Mononuclear cell (primary cell): ENCODE results near the gene CD163L1. TPM values are rescaled to one million over a fixed set of nuclear protein-coding genes. Genes with fewer than 3 reads are reported as not detected.

Source experiments
- H3K27me3 ChIP-seq: 2 replicates; pipeline ENCODE4 v1.6.0; 2011; ENCODE audit warnings: low read length, control low read depth; ENCODE audit not compliant: insufficient read depth
- H3K4me1 ChIP-seq: 2 replicates; pipeline ENCODE4 v1.5.1; 2011; ENCODE audit warnings: mild to moderate bottlenecking, low read length, control low read depth; ENCODE audit not compliant: insufficient read depth
- H3K4me3 ChIP-seq: 2 replicates; pipeline ENCODE4 v1.5.1; 2011; ENCODE audit warnings: mild to moderate bottlenecking, low read length, moderate library complexity
- H3K9me3 ChIP-seq: 2 replicates; pipeline ENCODE4 v1.5.1; 2011; ENCODE audit warnings: low read depth, mild to moderate bottlenecking, control low read depth, low read length
- total RNA-seq: library from RNA; depleted of rRNA; stranded (reverse); fragments of >200 nt; gene quantifications from one replicate; pipeline ENCODE4 v1.2.3, GENCODE V29; 2012

The CD163L1 gene
- 0.63 TPM for total RNA-seq

GRCh38 chr12:7444076-7444475, at the start of gene CD163L1:
CD163L1 (minus strand) TSS chr12:7444153; CDS start chr12:7444127, 26 bp downstream.
- Histone ChIP-seq H3K9me3 (no peaks in the 10 kb centered on the region), H3K4me3 (no peak within 1 kb of the TSS), H3K4me1 (peaks cover 4% of the 10 kb centered on the region), H3K27me3 (peaks cover 31% of the 10 kb centered on the region)

- peaks cover 11% of the 10 kb centered on the region for H3K4me1 ChIP-seq
Observed at GRCh38 chr12:7493006-7493405, 49.1 kb upstream of the CD163L1 start.

DNA sequence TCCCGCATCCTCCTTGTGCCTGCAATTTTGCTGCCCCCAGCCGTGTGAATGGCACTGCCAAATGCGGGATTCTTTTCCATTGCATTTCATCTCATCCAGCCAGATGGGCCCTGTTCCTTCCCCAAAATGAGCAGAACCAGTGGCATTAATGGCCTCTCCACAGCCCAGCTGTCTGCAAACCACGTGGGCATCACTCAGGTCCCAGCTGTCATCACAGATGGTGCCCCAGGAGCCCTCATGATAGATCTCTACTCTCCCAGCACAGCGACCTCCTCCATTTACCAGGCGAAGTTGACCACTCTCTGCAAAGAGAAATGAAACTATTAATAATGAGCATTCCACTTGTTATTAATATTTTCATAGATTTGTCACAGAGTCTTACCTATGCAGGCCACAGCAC, 42.6 kb upstream of the CD163L1 start:
- Histone ChIP-seq H3K4me1 (no peaks in the 10 kb centered on the region), H3K4me3 (no peak overlapping the region), H3K9me3 (no peaks in the 10 kb centered on the region), H3K27me3 (no peaks in the 10 kb centered on the region)

More at GRCh38 chr12:7493006-7493405, 49.1 kb upstream of the CD163L1 start:
- Histone ChIP-seq H3K9me3 (no peaks in the 10 kb centered on the region), H3K4me3 (no peak overlapping the region), H3K27me3 (no peaks in the 10 kb centered on the region)

- Histone ChIP-seq H3K4me3 (no peak overlapping the region), H3K27me3 (no peaks in the 10 kb centered on the region), H3K4me1 (no peaks in the 10 kb centered on the region), H3K9me3 (no peaks in the 10 kb centered on the region)
Observed at GRCh38 chr12:7485095-7485494, 41.1 kb upstream of the CD163L1 start.

DNA sequence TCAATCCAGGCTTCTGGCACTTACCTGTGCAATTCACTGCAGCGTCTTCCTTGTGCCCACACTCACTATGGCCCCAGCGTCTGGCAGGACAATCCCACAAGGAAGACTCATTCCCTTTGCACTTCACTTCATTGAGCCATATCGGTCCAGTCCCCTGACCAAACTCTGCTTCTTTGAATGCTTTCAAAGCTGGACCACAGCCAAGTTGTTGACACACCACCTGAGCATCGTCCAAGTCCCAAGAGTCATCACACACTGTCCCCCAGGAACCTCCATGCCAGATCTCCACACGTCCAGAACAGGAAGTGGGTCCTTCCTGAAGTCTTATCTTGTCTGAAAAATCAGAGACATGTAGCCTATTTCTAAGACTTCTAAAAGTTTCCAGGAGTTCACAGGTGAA, 39.4 kb upstream of the CD163L1 start:
- H3K27me3 ChIP-seq, result no peaks in the 10 kb centered on the region
- H3K4me1 ChIP-seq, result no peaks in the 10 kb centered on the region
- no peaks in the 10 kb centered on the region for H3K9me3 ChIP-seq
- H3K4me3 ChIP-seq, result no peak overlapping the region

- Histone ChIP-seq H3K4me3 (no peak overlapping the region), H3K27me3 (no peaks in the 10 kb centered on the region), H3K9me3 (no peaks in the 10 kb centered on the region), H3K4me1 (no peaks in the 10 kb centered on the region)
Observed at GRCh38 chr12:7479771-7480170, 35.8 kb upstream of the CD163L1 start.

- Histone ChIP-seq H3K4me3 (no peak overlapping the region), H3K27me3 (peaks cover 6% of the 10 kb centered on the region), H3K9me3 (no peaks in the 10 kb centered on the region), H3K4me1 (no peaks in the 10 kb centered on the region)
Observed at GRCh38 chr12:7472060-7472459, 28.1 kb upstream of the CD163L1 start.

DNA sequence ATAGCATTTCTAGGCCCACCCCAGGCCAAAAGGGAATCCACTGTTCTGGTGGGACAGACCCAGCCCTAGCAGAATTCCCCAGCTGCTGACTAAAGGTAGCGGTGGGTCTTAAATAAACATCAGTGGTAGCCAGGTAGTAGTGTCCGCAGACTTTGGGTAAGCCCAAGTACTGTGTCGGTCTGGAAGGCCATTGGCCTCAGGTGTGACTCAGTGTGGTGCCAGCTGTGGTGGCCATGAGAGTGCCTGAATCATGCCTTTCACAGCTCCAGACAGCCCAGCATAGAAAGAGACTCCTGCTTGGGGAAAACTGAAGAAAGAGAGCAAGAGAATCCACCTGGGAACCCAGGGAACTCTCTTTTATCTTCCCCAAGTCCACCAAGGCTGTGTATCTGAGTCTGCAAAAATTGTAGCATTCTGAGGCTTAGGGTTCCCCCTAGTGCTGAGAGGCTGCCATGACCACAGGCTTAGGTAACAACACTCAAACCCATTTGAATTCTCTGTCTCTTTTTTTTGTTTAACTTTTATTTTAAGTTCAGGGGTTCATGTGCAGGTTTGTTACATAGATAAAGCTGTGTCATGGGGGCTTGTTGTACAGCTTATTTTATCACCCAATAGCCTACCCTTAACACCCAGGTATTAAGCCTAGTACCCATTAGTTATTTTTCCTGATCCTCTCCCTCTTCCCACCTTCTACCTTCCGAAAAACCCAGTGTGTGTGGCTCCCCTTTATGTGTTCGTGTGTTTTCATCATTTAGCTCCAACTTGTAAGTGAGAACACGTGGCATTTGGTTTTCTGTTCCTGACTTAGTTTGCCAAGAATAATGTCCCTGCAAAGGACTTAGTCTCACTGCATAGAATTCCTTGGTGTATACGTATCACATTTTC, 16.7 kb upstream of the CD163L1 start:
- no peaks in the 10 kb centered on the region for H3K9me3 ChIP-seq
- no peaks in the 10 kb centered on the region for H3K27me3 ChIP-seq
- H3K4me3 ChIP-seq, result no peak overlapping the region
- no peaks in the 10 kb centered on the region for H3K4me1 ChIP-seq

GRCh38 chr12:7459973-7460372, 16.0 kb upstream of the CD163L1 start:
- H3K9me3 ChIP-seq, result no peaks in the 10 kb centered on the region
- no peaks in the 10 kb centered on the region for H3K4me1 ChIP-seq
- no peak overlapping the region for H3K4me3 ChIP-seq
- no peaks in the 10 kb centered on the region for H3K27me3 ChIP-seq

- Histone ChIP-seq H3K27me3 (no peaks in the 10 kb centered on the region), H3K4me3 (no peak overlapping the region), H3K4me1 (no peaks in the 10 kb centered on the region), H3K9me3 (no peaks in the 10 kb centered on the region)
Observed at GRCh38 chr12:7451756-7452155, 7.8 kb upstream of the CD163L1 start.

DNA sequence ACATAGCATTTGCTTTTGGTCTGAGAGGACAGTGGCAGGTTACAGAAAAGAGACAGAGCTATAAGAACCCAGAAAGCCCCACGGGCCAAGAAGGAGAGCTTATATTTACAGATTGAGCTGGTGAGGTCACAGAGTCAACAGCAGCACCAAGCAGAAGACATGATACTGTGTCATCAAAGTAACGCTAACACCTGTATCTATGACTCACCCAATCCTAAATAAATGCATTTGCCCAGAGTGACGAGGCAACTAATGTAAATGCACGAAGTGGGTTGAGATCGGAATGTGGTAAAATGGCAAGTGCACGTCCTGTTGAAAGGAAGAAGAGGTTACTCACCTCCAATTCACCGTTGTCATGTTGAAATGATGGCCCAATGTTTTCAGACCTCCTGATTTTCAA, 6.7 kb upstream of the CD163L1 start:
- no peaks in the 10 kb centered on the region for H3K27me3 ChIP-seq
- H3K4me3 ChIP-seq, result no peak overlapping the region
- no peaks in the 10 kb centered on the region for H3K4me1 ChIP-seq
- no peaks in the 10 kb centered on the region for H3K9me3 ChIP-seq

DNA sequence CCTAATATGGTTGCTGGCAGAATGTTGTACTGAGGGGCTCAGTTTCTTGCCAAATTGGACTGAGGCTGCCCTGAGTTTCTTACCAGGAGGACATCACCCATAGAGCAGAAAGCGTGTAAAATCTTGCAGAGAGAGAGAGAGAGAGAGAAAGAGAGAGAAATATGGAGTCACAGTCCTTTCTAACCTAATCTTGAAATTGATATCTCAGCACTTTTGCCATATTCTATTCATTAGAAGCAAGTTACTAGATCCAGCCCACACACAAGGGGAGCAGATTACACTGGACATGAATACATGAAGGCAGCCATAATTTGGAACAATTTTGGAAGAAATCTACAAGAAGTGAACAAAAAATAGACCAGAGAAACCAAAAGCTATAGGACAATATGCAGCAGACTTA, 4.1 kb upstream of the CD163L1 start:
- H3K4me1 ChIP-seq, result no peaks in the 10 kb centered on the region
- no peaks in the 10 kb centered on the region for H3K9me3 ChIP-seq
- H3K4me3 ChIP-seq, result no peak overlapping the region
- H3K27me3 ChIP-seq, result peaks cover 1% of the 10 kb centered on the region

- Histone ChIP-seq H3K4me3 (no peak overlapping the region), H3K27me3 (peaks cover 28% of the 10 kb centered on the region), H3K9me3 (no peaks in the 10 kb centered on the region), H3K4me1 (peaks cover 4% of the 10 kb centered on the region)
Observed at GRCh38 chr12:7444537-7444936, 584 bp upstream of the CD163L1 start.

DNA sequence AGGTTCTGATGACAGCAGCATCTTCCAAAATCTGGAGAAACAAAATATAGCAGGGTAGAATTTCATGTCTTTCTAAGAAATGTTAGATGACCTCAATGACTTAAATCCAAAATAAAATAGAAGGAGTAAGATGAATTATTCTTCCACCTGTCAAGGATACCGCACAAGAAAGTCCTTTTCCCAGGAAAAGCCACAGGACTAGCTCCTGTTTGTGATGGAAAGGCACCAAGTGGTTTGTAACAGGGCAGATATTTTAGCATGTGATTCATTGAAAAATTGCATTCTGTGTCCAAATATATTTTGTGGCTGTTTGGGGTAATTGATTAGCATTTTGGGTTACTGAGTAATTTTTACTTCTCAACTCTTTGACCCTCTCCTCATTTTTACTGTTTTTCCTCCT, 2.7 kb downstream of the CD163L1 start:
- peaks cover 36% of the 10 kb centered on the region for H3K27me3 ChIP-seq

GRCh38 chr12:7439579-7440505, 4.1 kb downstream of the CD163L1 start:
- Histone ChIP-seq H3K4me1 (peaks cover 4% of the 10 kb centered on the region), H3K4me3 (peak overlapping the region; percentile 16), H3K9me3 (no peaks in the 10 kb centered on the region), H3K27me3 (peaks cover 36% of the 10 kb centered on the region)

More for the DNA sequence above, 2.7 kb downstream of the CD163L1 start:
- H3K9me3 ChIP-seq, result no peaks in the 10 kb centered on the region
- H3K4me3 ChIP-seq, result no peak overlapping the region
- H3K4me1 ChIP-seq, result peaks cover 4% of the 10 kb centered on the region
